K562 (cell line): ENCODE results near the gene DENND6B. TPM values are rescaled to one million over a fixed set of nuclear protein-coding genes. Genes with fewer than 3 reads are reported as not detected.

ENCODE experiments used
- ATAC-seq: fragments of 200-7000 bp; cut with Tn5 transposase; 3 replicates; pipeline ENCODE4 v1.9.1; 2020; ENCODE audit warnings: moderate library complexity
- BruUV-seq: library from RNA; stranded (reverse); fragments of 400-500 nt; replicated peaks from 2 replicates; lab custom pipeline; 2021; lab: Mats Ljungman, UMichigan
- CTCF ChIA-PET: fragments of 300-600 bp; formaldehyde crosslinking; extraction: SDS; loops from one replicate; lab custom pipeline; 2021; ENCODE audit warnings: low intra/inter-chr PET ratio; lab: Yijun Ruan, JAX
- POLR2A ChIA-PET: fragments of 300-600, 350-650 bp; sonication (Branson Sonifier 250); formaldehyde crosslinking; extraction: SDS; loops from one replicate; lab custom pipeline; 2021; ENCODE audit warnings: antibody characterized with exemption, inconsistent platforms; lab: Yijun Ruan, JAX
- DNase-seq, 4 experiments: peaks; one replicate each; pipeline versions ENCODE4 v3.0.0 to v3.0.0-alpha.2; 2011 to 2018; ENCODE audit warnings: low spot score in 3 of 4, mixed read lengths in 3 of 4; ENCODE audit errors: extremely low read depth in 1 of 4
- FAIRE-seq: peaks from 2 replicates; lab custom pipeline; 2011; peaks lifted over from hg19 to GRCh38; lab: Jason Lieb, UNC
- H2AFZ ChIP-seq: 2 replicates; pipeline ENCODE4 v1.6.0; 2011; ENCODE audit warnings: low read depth, low read length, control low read depth, inconsistent platforms
- H3K27ac ChIP-seq: fragments of 200-600 bp; 3 replicates; pipeline ENCODE4 v1.8.0; 2011; ENCODE audit warnings: low read depth, mild to moderate bottlenecking, control low read depth, inconsistent platforms, low read length, moderate library complexity, mixed read lengths; ENCODE audit errors: extremely low read depth
- H3K27me3 ChIP-seq, 2 experiments: fragments of 300-600 bp in 1 of 2; 2 replicates in 1 of 2; 3 replicates in 1 of 2; pipeline versions ENCODE4 v1.6.0 to v1.8.0; 2011; ENCODE audit warnings: inconsistent platforms in 2 of 2, low read length in 2 of 2, mild to moderate bottlenecking in 1 of 2, mixed read lengths in 1 of 2, moderate library complexity in 1 of 2; ENCODE audit not compliant: control insufficient read depth in 2 of 2, insufficient read depth in 2 of 2
- H3K36me3 ChIP-seq: fragments of 300-600 bp; 3 replicates; pipeline ENCODE4 v1.8.0; 2011; ENCODE audit warnings: mild to moderate bottlenecking, low read length, inconsistent platforms; ENCODE audit not compliant: control insufficient read depth, insufficient read depth
- H3K4me1 ChIP-seq, 2 experiments: fragments of 200-600 bp in 1 of 2; replicated peaks in 1 of 2; 2 replicates in 1 of 2; 3 replicates in 1 of 2; pipeline versions ENCODE4 v1.5.1 to v1.8.0; 2011; ENCODE audit warnings: inconsistent platforms in 2 of 2, low read length in 2 of 2, mild to moderate bottlenecking in 1 of 2, mixed read lengths in 1 of 2, moderate library complexity in 1 of 2; ENCODE audit not compliant: control insufficient read depth in 2 of 2, insufficient read depth in 2 of 2
- H3K4me2 ChIP-seq: 2 replicates; pipeline ENCODE4 v1.6.1; 2011; ENCODE audit warnings: low read length, control low read depth, inconsistent platforms, mixed read lengths; ENCODE audit not compliant: insufficient read depth
- H3K4me3 ChIP-seq: fragments of 200-600 bp; sonication (generic), shearing (Covaris generic); 2 replicates; pipeline ENCODE4 v1.5.1; 2016; ENCODE audit warnings: control low read depth, inconsistent platforms
- H3K79me2 ChIP-seq: fragments of 200-600 bp; 3 replicates; pipeline ENCODE4 v1.8.0; 2011; ENCODE audit warnings: low read length, inconsistent platforms; ENCODE audit not compliant: control insufficient read depth, insufficient read depth
- H3K9ac ChIP-seq, 2 experiments: 2 replicates each; pipeline versions ENCODE4 v1.6.0 to v1.6.1; 2011; ENCODE audit warnings: low read depth in 2 of 2, low read length in 2 of 2, control low read depth in 1 of 2, inconsistent platforms in 1 of 2, mild to moderate bottlenecking in 1 of 2, mixed read lengths in 1 of 2; ENCODE audit not compliant: insufficient read depth in 1 of 2
- H3K9me1 ChIP-seq: one replicate; pipeline ENCODE4 v1.6.0; 2011; ENCODE audit warnings: inconsistent platforms, mild to moderate bottlenecking, low read length, moderate library complexity; ENCODE audit not compliant: control insufficient read depth, insufficient read depth
- H3K9me3 ChIP-seq: replicated peaks from 2 replicates; pipeline ENCODE4 v1.5.1; 2011; ENCODE audit warnings: low read depth, low read length, inconsistent platforms; ENCODE audit not compliant: control insufficient read depth, insufficient read depth
- H4K20me1 ChIP-seq: replicated peaks from 2 replicates; pipeline ENCODE4 v1.6.1; 2011; ENCODE audit warnings: low read length, inconsistent platforms, mixed read lengths; ENCODE audit not compliant: control insufficient read depth, insufficient read depth
- SMC3 ChIP-seq: conservative IDR thresholded peaks from 2 replicates; pipeline ENCODE4 v1.6.1; 2011; ENCODE audit warnings: low read depth, low read length, improper control_type of control experiment; ENCODE audit not compliant: insufficient read depth
- WGBS: fragments of 100-300 bp; shearing (Covaris generic); methylation state at CpG from one replicate; pipeline ENCODE4 v1.1.6; 2016; ENCODE audit warnings: low coverage, mixed read lengths; ENCODE audit not compliant: insufficient coverage; ENCODE audit errors: missing lambda C conversion rate; 5-methylcytosine and 5-hydroxymethylcytosine counted together
- in situ Hi-C: fragments of 300-500 bp; cut with MboI; formaldehyde crosslinking; loops from 4 replicates; pipeline ENCODE4 v1.15.0; 2018; ENCODE audit warnings: inconsistent platforms, mixed read lengths
- intact Hi-C: fragments of 100-400 bp; cut with micrococcal nuclease; formaldehyde crosslinking; loops from 2 replicates; pipeline ENCODE4 v1.14.2; 2022
- polyA plus RNA-seq, 8 experiments: library from polyadenylated mRNA; depleted of rRNA in 4 of 8; stranded (reverse) in 5 of 8; unstranded in 3 of 8; fragments of >200 nt; fragmentation: Nextera tagmentation in 2 of 8; fragmentation: Illumina TruSeq in 1 of 8; extraction: Ambion mirVana in 2 of 8; extraction: Trizol in 1 of 8; gene quantifications; 2 replicates each; pipeline versions ENCODE4 v1.2.1 to v1.2.3, GENCODE V29; 2011 to 2014; ENCODE audit warnings: inconsistent platforms in 1 of 8, missing spikeins in 1 of 8
- total RNA-seq, 7 experiments: library from RNA; depleted of rRNA in 6 of 7; stranded (reverse); fragments of >200 nt in 6 of 7; fragmentation: Illumina TruSeq in 2 of 7; extraction: Trizol in 2 of 7; gene quantifications; 2 replicates each; pipeline versions ENCODE4 v1.2.1 to v1.2.3, GENCODE V29; 2011 to 2021; ENCODE audit warnings: low replicate concordance in 1 of 7
- TF ChIP-seq, protein P1 (sequence below), 3 experiments: fragments of 200-800 bp in 1 of 3; sonication (Bioruptor generic) in 1 of 3; sonication (generic) in 1 of 3; formaldehyde crosslinking in 1 of 3; IDR thresholded peaks; 2 replicates each; pipeline versions ENCODE4 v1.6.1 to v1.8.0; 2016 to 2022; ENCODE audit warnings: mild to moderate bottlenecking in 2 of 3, missing compliant biosample characterization in 2 of 3, missing genetic modification characterization in 2 of 3, missing genetic modification reagents in 1 of 3
- TF ChIP-seq, protein P2 (sequence below): fragments of 250-450 bp; sonication (Bioruptor Pico); IDR thresholded peaks from 2 replicates; pipeline ENCODE4 v1.8.0; 2022; ENCODE audit warnings: inconsistent platforms, mild to moderate bottlenecking, moderate library complexity, borderline replicate concordance
- TF ChIP-seq, protein P3 (sequence below): sonication (generic); formaldehyde crosslinking; IDR thresholded peaks from 2 replicates; pipeline ENCODE4 v1.8.1; 2022; ENCODE audit warnings: missing genetic modification reagents

The DENND6B gene
- total and polyA plus RNA-seq, 9 of the 15 experiments (the other 6 are each of a cell fraction or from before 2014, with no cell fraction given) = 0.07 to 3.7 (median 1.5) TPM

DNA sequence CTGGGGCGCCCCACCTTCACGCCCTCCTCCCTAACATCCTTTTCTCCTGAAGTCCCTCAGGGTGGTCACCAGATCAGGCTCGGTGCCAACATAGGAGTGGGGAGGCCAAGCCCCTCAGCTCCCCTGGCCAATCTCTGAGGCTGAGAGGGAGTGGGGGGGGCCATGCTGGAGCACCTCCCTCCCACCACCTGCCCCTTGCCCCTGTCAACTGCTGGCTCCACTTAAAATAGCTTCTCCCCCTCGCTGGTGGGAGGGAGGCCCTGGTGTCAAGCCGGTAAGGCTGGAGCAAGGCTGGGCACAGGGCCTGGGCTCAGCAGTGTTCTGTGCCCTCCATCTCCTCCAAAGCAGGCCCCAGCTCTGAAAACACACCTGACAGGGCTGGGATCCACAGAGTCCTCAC lies 24.2 kb downstream of the DENND6B start:
- WGBS = 68% methylated on average over 4 of the region's 5 CpGs
- H3K27ac ChIP-seq = no peak overlapping the region
- H3K27me3 ChIP-seq = no peaks in the 10 kb centered on the region
- H3K9me3 ChIP-seq = no peaks in the 10 kb centered on the region
- H3K4me3 ChIP-seq = no peak overlapping the region
- CTCF ChIA-PET = no interaction called here
- peaks cover 26 to 89% of the 10 kb centered on the region in 2 experiments for H3K4me1 ChIP-seq
- H3K9me1 ChIP-seq = no peaks in the 10 kb centered on the region
- FAIRE-seq = no peak
- intact Hi-C loops = no loop called here
- TF ChIP-seq SMC3 = no peak
- TF ChIP-seq, protein P1, sequence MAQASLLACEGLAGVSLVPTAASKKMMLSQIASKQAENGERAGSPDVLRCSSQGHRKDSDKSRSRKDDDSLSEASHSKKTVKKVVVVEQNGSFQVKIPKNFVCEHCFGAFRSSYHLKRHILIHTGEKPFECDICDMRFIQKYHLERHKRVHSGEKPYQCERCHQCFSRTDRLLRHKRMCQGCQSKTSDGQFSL (CRISPR knock-in tag; IDR thresholded peaks at IDR 0.05) = 0 out of 2 replicates have a peak, but pooled peaks have one; percentile 41
- TF ChIP-seq, protein P1 (tag; IDR thresholded peaks at IDR 0.05) = no peak
- TF ChIP-seq, protein P2, sequence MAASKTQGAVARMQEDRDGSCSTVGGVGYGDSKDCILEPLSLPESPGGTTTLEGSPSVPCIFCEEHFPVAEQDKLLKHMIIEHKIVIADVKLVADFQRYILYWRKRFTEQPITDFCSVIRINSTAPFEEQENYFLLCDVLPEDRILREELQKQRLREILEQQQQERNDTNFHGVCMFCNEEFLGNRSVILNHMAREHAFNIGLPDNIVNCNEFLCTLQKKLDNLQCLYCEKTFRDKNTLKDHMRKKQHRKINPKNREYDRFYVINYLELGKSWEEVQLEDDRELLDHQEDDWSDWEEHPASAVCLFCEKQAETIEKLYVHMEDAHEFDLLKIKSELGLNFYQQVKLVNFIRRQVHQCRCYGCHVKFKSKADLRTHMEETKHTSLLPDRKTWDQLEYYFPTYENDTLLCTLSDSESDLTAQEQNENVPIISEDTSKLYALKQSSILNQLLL (CRISPR knock-in tag) = no peak
- TF ChIP-seq, protein P3, sequence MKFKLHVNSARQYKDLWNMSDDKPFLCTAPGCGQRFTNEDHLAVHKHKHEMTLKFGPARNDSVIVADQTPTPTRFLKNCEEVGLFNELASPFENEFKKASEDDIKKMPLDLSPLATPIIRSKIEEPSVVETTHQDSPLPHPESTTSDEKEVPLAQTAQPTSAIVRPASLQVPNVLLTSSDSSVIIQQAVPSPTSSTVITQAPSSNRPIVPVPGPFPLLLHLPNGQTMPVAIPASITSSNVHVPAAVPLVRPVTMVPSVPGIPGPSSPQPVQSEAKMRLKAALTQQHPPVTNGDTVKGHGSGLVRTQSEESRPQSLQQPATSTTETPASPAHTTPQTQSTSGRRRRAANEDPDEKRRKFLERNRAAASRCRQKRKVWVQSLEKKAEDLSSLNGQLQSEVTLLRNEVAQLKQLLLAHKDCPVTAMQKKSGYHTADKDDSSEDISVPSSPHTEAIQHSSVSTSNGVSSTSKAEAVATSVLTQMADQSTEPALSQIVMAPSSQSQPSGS (CRISPR knock-in tag) = no peak
- peaks cover 59% of the 10 kb centered on the region for H3K79me2 ChIP-seq
- BruUV-seq = no TSS peak
- no peaks in the 10 kb centered on the region for H4K20me1 ChIP-seq
- no peak overlapping the region for H3K4me2 ChIP-seq
- in situ Hi-C loops = no loop called here
- POLR2A ChIA-PET = interaction anchor here (1.8 kb wide), 1 partner anchor 8 kb away, joined by 6 read pairs; no protein-coding TSS in a partner anchor
- ATAC-seq = no peak
- H2AFZ ChIP-seq = no peak overlapping the region
- peak overlapping the region in 1 of 2 experiments; percentile 78; a peak in 2 of 4 replicates for H3K9ac ChIP-seq
- H3K36me3 ChIP-seq = no peaks in the 10 kb centered on the region
- no peak for DNase-seq
